GM19467 (cell line): Measurements from ENCODE around the gene ZDHHC21.
"Not testable (repeated sequence)": the region's sequence is repeated elsewhere in the genome, so short reads cannot be mapped to it uniquely, and the experiment has no call there.

Experiments used
- ATAC-seq: cut with Tn5 transposase; IDR thresholded peaks from one replicate; pipeline ENCODE4 v1.9.1; 2021; ENCODE audit warnings: mild to moderate bottlenecking, moderate library complexity; ENCODE audit not compliant: unreplicated experiment

The ZDHHC21 gene

DNA sequence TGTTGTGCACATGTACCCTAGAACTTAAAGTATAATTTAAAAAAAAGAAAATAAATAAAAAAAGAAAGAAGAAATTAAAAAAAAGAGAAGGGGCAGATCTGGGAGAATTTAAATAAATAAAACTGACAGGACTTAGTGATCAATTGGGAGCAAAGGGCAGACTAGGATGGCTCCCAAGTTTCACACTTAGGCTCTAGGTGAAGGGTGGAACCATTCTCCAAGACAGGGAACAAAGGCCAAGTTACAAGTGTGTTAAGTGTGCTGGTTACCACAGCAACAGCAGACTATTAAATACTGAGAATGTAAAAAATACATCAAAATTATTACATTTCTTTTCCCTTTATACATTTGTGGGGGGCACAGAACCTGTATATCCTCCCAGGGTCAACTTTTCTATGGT lies 7.1 kb downstream of the ZDHHC21 start:
- ATAC-seq = no peak

DNA sequence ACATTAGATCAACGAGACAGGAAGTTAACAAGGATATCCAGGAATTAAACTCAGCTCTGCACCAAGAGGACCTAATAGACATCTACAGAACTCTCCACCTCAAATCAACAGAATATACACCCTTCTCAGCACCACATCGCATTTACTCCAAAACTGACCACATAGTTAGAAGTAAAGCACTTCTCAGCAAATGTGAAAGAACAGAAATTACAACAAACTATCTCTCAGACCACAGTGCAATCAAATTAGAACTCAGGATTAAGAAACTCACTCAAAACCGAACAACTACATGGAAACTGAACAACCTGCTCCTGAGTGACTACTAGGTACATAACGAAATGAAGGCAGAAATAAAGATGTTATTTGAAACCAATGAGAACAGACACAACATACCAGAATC lies 10.6 kb downstream of the ZDHHC21 start:
- ATAC-seq = not testable (repeated sequence)

DNA sequence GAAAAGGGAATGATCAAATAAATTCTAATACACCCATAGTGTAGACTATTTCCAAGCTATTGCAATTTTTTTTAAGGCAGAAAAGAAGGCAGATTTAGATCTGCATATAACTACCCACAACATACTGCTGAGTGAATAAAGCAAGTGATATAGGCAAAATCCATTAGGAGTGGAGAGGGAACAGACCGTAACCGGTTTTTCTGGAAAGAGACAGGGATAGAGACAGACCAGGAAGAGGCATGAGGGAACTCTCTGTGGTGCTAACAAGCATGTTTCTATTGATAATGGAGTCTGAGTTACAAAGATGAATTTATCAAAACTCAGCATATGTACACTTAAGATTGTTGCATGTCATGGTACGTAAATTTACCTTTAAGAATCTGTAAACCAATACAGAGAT lies 14.5 kb downstream of the ZDHHC21 start:
- ATAC-seq = no peak

DNA sequence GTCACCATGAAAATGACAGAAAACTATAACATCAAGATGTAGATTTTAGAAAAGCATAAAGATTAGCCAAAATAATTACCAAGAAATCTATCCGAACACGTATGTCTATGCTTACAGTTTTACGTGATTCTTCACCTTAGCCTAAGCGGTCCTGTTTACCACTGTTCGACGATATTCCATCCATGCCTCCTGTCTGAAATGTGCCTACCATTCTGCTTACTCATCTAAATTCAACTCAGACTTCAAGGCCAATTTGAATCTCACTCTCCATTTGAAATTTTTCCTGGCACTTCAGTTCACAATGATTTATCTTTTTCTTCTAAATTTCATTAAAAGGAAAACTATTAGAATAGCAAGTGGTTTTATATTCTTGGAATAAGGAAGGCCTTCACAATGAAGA lies 15.4 kb downstream of the ZDHHC21 start:
- no peak for ATAC-seq

- no peak for ATAC-seq
These were observed 15.8 kb downstream of the ZDHHC21 start for GRCh38 chr9:14677396-14677795.

DNA sequence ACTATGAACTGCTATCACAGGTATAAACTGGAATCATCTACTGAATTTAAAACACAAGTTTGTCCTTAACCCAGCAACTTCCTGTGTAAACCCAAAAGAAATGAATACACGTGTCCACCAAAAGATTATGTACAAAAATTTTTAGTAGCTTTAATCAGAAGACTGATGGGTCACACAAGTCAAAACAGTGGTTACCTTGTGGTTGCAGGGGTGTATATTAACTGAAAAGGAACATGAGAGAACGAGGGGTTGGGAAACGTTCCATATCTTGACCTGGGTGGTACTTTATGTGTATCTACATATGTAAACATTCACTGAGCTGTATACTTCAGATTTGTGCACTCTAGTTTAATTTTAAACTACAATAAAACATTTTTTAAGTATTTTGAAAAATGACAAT lies 18.6 kb downstream of the ZDHHC21 start:
- no peak for ATAC-seq

DNA sequence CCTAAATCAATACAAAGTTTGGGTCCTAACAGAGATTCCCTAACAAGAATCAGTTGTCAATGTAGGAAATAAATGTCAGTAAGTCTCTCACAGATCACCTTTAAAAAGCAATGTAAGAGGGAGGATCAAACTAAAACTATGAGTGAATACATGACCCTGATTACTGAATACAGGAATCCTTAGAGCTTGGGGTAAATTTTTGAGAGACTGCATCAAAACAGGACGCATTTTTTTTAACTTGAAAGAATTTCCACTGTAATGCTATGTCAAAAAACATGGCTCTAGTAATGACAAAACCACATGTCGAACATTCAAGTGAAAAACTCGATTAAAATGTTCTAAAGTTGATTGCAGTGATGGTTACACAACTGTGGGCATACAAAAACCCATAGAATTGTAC lies 21.9 kb downstream of the ZDHHC21 start:
- ATAC-seq = no peak

DNA sequence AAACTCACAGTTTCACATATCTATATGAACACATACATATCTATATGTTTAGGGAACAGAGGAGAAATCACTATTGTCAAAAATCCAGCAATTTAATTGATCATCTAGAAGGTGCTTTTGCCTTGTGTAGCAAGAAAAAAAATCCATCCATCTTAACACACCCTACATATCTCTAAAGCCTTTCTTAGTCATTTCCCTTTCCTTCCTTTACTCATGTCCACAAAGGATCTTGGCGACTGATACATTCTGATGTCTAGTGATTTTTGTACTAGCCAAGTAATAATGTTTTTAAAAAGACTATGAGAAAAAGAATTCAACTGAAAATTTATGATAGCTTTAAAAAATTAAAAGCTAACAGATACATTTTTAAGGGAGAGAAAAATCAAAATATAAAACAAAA lies 22.5 kb downstream of the ZDHHC21 start:
- no peak for ATAC-seq

- not testable (repeated sequence) for ATAC-seq
These were observed 29.2 kb downstream of the ZDHHC21 start for GRCh38 chr9:14664022-14664421.

DNA sequence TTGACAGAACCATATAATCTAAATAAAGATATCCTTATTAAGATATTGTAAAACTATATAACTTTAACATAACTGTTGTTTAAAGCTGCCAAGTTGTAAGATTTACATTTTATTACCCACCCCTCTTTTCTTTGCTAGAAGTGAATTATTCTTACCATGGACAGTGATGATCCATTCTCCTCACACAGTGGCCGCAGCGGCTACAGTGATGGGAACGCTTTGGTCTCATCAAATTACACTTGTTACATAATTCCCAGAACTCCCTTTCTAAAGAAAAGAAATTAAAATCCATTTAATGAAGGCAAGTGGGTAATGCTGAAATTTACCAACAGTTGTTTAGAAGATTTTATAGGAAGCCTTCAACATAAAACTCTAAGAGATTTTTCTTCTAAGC lies 31.2 kb downstream of the ZDHHC21 start:
- ATAC-seq = no peak

- no peak for ATAC-seq
These were observed 31.7 kb downstream of the ZDHHC21 start for GRCh38 chr9:14661421-14662059.

DNA sequence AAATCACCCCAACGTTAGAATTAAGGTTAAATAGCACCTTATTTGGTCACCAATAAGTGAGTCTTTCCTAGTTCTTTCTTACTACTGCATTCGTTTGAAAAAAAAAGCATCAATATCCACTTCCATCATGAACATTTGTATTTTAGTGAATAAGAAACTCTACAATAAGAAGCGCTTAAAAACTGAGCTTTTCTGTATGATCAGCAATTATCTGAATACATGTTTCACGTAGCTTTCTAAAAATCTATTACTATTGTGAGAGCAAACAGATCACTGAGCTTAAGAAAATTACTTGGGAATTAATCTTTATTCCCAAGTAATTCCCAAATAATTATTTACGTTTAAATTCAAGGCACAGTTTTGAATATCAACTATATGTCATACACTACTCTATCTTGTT lies 32.5 kb downstream of the ZDHHC21 start:
- ATAC-seq = no peak

GRCh38 chr9:14654932-14655331 lies 38.3 kb downstream of the ZDHHC21 start:
- ATAC-seq = no peak

DNA sequence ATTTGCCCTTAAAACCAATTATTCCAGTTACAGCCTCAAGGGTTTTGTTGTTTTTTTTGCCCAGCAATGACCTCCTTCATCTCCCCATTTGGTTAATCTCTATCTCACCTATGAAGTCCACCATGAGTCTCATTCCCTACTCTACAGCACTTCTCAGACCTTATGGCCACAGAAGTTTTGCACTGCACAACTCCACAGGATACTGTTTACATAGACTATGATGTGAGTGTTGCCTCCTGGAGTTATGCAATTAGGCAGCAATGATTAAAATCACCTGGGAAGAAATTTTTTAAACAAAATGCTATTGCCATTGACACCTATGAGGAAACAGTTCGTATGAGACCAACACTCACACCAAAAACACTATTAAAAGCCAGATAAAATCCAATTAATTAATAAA lies 39.7 kb downstream of the ZDHHC21 start:
- no peak for ATAC-seq

- ATAC-seq = no peak
These were observed 40.4 kb downstream of the ZDHHC21 start for GRCh38 chr9:14652729-14653377.

- no peak for ATAC-seq
These were observed 42.6 kb downstream of the ZDHHC21 start for GRCh38 chr9:14650596-14650995.

GRCh38 chr9:14645648-14646047 lies 47.6 kb downstream of the ZDHHC21 start:
- no peak for ATAC-seq

GRCh38 chr9:14640967-14641366 lies 52.3 kb downstream of the ZDHHC21 start:
- no peak for ATAC-seq

- ATAC-seq = no peak
These were observed 52.9 kb downstream of the ZDHHC21 start for GRCh38 chr9:14640294-14640693.

DNA sequence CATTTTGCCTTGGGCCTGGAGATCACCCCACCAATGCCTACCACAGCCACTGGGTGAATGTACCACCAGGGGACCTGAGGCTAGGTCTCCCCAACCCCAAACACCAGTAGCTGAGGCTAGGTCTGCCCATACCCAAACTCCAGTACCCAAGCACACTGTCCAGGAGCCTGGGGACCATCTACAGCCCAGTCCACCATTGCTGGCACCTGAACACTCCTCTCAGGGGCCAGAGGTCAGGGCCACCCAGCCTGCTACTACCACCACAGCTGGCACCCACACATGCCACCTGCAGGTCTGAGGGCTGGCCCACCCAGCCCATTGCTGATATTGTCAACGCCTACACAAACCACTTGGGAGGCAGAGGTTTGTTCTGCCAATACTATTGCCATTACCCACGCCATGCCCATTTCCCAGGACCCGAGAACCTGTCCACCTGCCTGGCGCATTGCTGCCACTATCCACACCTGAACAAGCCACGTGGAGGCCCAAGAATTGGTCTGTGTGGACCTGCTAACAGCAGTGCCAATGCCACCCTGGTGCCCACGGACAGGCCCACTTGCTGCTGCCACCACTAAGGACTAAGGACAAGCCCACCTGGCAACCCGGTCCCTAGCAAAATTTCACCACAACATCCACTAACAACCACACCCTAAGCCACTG lies 59.2 kb downstream of the ZDHHC21 start:
- ATAC-seq = no peak

- ATAC-seq = no peak
These were observed 60.1 kb downstream of the ZDHHC21 start for GRCh38 chr9:14633148-14633547.

- no peak for ATAC-seq
These were observed 65.7 kb downstream of the ZDHHC21 start for GRCh38 chr9:14627513-14627912.
